HG03575 (cell line): ENCODE data around the gene JAG1.

Source experiments
- ATAC-seq: cut with Tn5 transposase; IDR thresholded peaks from one replicate; pipeline ENCODE4 v1.9.1; 2021; ENCODE audit not compliant: unreplicated experiment, insufficient number of reproducible peaks, low FRiP score; ENCODE audit errors: extremely low read depth

The JAG1 gene

GRCh38 chr20:10673842-10674683 is at the start of gene JAG1:
TSS of gene JAG1 (minus strand) at chr20:10673999. CDS start at chr20:10673530, 469 bp downstream.
- no peak for ATAC-seq

DNA sequence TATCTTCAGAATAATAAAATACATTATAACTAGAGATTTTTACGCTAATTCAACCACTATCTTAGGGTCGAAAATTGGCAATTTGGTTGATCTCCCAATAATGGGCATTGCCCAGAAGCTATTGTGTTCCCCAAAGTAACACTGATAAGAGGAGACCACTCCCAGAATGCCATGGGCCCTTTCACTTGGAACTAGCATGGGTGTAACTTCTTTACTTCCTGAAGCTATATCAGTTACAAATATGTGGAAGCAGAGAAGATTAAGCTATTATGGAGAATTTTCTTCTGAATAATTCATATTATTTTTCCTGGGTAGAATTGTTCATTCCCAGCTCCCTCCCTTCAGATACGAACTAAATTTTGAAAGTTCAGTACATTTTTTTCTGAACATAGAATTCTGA is 48.2 kb upstream of the JAG1 start:
- ATAC-seq, result no peak

DNA sequence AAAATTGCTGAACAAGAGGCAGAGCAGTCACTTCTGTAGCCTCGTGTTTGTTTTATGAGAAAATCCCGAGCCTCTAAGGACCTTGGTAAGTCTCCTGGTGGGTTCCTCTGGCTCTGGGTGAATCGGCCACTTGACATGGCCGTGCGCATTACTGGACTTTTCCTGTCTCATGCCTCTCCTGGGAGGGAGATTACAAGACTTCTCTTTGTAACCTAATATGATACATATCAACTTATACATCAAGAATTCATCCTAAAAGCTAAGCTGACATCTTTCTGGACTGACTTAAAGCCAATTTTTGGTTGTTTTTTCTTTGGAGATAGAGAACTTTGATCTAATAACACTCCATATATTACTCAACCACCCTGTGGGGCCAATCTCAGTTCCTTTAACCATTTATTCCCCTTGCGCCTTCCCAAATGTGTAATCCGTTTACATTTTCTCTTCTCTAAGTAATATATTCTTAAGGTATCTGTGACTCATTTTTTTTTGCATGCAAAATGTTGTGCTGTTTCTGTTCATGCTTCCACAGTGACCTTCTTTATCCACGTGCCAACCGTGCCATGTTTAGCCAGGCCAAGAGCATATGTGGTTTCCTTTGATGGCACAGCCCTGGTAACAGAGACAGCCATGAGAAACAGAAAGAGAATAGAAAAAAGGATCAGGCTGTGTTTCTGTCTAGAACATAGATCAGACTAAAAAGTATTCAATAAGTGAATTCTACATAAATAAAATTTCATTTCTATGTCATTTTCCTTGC is 47.5 kb upstream of the JAG1 start:
- ATAC-seq, result no peak

DNA sequence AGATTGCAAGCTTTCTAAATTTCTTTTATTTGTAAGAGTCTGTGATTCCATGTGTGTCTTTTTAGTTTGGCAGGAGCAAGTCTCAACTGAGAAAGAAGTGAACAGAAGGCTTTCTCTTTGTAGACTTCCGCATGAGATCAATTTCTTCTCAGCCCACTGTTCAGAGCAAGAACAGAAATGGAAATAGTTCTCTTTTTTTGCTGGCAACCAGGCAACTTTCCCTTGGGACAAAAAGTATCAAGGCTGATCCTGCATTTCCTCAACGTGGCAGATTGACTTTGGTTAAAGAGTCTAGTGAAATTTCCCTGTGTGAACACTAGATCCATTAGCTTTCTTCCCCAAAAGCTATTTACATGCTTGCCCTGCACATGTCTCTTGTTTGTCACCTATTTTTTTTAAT is 46.8 kb upstream of the JAG1 start:
- no peak for ATAC-seq

DNA sequence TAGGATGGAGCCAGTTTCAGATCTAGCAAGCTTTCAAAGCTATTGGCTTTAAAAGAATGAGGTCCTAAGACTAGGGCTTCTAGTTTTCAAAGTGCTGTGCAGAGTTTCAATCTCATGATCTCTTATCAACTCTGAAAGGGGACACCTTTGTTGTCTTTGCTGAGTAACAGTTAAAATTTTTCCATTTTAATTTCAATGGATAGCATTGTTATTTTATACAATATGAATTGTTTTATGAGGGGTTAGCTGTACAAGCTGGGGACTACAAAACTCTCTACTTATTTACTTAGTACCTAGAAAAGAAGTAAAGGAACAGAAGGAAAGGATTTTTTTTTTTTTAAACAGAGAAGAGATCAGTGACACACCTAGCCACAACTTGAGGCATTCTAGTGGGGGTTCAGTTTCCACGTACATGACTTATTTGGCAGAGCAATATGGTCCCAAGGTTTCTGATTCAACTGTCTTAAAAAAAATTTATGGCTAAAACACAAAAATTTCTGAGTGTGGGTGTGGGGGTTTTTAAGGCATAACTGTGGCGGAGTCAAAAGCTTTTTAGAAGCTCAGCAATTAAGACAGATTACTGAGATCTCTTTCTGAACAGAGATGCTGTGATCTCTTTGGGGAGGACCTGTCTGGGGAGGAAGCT is 46.1 kb upstream of the JAG1 start:
- no peak for ATAC-seq

- ATAC-seq, result no peak
Measured at GRCh38 chr20:10718661-10719060, 44.9 kb upstream of the JAG1 start.

- no peak for ATAC-seq
Measured at GRCh38 chr20:10716855-10717254, 43.1 kb upstream of the JAG1 start.

DNA sequence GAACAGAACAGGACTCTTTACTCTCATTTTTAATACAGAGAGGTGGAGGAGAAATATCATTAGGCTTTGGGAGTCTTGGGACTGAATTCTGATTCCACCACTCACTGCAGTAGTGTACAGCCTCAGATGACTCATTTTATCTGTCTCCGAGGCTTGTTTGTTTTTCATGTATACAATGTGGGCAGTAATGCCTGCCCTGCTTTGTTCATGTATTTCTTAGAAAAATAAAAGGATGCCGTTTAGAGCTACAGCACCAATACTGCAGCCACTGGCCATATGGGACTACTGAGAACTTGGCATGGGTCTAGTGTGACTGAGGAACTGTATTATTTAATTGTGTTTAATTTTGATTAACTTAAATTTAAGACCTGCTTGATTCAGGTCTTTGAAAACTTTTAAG is 41.2 kb upstream of the JAG1 start:
- no peak for ATAC-seq

DNA sequence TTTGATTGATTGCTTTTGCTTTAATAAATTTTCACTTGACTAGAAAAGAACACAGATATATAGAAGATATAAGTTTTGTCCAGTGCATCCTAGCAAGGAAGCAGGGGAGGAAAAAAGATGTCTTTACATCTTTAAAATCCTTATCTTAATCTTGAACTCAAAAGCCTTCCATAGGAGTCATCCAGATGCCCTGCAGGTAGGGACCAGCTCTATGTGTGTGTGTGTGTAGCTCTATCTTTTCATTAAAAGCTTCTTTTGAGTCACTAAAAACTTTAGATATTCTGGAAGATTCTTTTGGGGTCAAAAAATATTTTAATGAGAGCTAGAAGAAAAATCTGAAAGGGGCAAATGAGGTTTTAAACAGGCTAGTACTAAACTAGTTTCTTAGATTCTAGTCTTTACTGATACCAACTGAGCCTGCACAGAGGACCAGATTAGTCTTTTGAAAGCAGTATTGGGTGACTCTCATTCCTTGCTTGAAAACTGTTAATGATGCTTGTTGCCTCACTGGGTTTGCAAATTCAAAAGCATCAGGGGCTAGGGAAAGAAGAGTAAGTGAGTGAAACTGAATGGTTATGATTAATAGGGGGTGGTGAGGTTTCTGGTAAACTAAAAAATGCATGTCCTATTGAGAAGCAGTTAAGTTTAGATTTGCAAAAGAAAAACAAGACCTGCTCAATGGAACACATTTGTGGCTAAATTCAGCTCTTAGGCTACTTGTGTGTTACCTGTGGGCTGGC is 40.6 kb upstream of the JAG1 start:
- ATAC-seq, result no peak

- ATAC-seq, result no peak
Measured at GRCh38 chr20:10713161-10713560, 39.4 kb upstream of the JAG1 start.

DNA sequence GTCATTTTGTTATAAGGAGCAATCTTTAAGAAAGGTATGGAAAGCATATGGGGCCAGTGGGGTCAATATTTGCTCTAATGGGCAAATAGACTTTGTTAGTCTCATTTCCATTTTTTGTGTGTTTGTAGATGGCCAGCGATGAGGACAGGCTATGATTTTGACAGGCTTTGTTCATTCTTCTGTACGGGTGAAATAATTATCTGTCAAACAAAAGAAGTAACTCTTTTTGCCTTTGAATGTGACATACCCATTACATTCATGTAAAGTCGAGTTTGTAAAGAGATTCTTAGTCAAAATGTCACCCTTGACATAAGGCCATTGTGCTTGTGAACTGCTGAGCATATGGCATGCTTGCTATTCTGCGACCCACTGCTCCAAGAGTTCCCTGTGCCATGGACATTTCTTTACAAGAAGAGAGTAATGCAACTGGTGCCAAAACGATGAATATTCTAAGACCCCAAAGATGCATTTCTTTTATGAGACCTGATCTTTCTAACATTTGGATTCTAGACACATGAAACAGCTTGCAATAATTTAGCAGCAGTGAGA is 38.2 kb upstream of the JAG1 start:
- ATAC-seq, result no peak

GRCh38 chr20:10710991-10711775 is 37.4 kb upstream of the JAG1 start:
- ATAC-seq, result no peak

GRCh38 chr20:10709916-10710315 is 36.1 kb upstream of the JAG1 start:
- ATAC-seq, result no peak

- no peak for ATAC-seq
Measured at GRCh38 chr20:10708351-10709185, 34.8 kb upstream of the JAG1 start.

DNA sequence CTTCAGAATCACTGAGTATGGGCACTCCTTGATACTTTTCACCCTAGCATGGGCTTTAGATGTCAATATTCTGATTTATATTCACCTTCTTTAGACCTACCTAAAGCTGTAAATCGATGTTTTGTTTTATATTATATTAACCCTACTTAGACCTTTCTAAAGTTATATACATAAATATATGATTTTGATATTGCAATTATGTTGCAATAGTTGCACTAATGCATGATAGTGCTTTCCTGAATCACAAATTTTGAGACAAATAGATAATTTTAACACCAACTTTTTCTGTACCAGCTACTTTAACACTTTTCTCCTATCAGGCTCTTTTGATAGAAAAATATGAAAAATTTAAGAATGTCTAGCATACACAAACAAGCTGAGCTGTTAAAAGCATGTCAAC is 34.0 kb upstream of the JAG1 start:
- no peak for ATAC-seq

- ATAC-seq, result no peak
Measured at GRCh38 chr20:10707068-10707467, 33.3 kb upstream of the JAG1 start.

DNA sequence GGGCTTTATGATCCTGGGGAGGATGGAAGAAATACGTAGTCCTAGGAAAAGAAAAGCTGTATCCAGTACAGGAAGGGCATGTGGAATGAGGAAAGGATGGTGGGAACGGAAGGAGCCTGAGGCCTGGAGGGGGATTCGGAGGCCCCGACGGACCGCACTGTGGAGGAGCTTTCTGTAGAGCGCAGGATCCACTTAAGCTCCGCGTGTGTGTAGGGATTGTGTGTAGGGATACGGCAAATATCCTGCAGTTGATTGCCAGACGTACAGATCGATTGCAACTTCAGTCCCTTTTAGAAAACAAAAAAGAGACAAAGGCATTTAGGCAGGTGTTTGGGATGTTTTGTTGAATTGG is 32.6 kb upstream of the JAG1 start:
- ATAC-seq, result no peak
